Measurements from ENCODE around the gene GALNT9.

GALNT9 gene

GRCh38 chr12:132282031-132282949 lies 47.1 kb downstream of the GALNT9 start (continued):
- no peak for TF ChIP-seq CREB5 (CRISPR knock-in tag; IDR thresholded peaks at IDR 0.05; ENCODE audit: low read depth)
- no peak for TF ChIP-seq ZC3H10 (CRISPR knock-in tag; IDR thresholded peaks at IDR 0.05)

DNA sequence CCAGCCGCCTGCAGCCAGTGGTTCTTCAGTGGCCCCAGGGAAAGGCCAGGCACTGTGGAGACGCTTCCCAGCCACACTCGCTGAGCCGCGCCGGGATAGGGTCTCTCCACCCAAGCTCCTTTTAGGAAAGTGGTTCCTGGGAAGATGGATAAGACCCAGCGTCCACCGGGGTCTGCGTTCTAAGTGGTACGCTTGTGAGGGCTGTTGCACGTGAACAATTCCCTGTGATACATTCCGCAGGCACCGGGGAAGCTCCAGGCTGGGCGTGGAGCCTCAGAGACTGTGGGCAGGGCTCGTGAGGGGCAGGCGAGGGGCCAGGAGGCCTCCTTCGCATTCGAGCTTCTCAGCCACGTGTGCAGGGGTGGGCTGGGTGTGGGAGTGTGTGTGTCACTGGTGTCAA lies 48.4 kb downstream of the GALNT9 start:
- no peak for ATAC-seq
- TF ChIP-seq CSDC2 (CRISPR knock-in tag; IDR thresholded peaks at IDR 0.05) = no peak
- TF ChIP-seq PATZ1 (CRISPR knock-in tag; IDR thresholded peaks at IDR 0.05; ENCODE audit: borderline replicate concordance) = no peak
- TF ChIP-seq BACH2 (CRISPR knock-in tag; IDR thresholded peaks at IDR 0.05; ENCODE audit: borderline replicate concordance) = no peak
- no peak for TF ChIP-seq TSHZ2 (CRISPR knock-in tag; IDR thresholded peaks at IDR 0.05)
- TF ChIP-seq OSR1 (CRISPR knock-in tag; IDR thresholded peaks at IDR 0.05) = no peak
- no peak for TF ChIP-seq RARB (CRISPR knock-in tag; IDR thresholded peaks at IDR 0.05)
- no peak for TF ChIP-seq ZNF565 (CRISPR knock-in tag; conservative IDR thresholded peaks at IDR 0.05; ENCODE audit: low read depth)
- no peak for TF ChIP-seq TCF4 (CRISPR knock-in tag; IDR thresholded peaks at IDR 0.05; ENCODE audit: borderline replicate concordance)

- no peak for ATAC-seq
- TF ChIP-seq ZFP30 (CRISPR knock-in tag; IDR thresholded peaks at IDR 0.05) (no peak), OSR1 (CRISPR knock-in tag; IDR thresholded peaks at IDR 0.05) (no peak), PATZ1 (CRISPR knock-in tag; IDR thresholded peaks at IDR 0.05; ENCODE audit: borderline replicate concordance) (no peak), TSHZ2 (CRISPR knock-in tag; IDR thresholded peaks at IDR 0.05) (no peak), TOX (CRISPR knock-in tag; IDR thresholded peaks at IDR 0.05; ENCODE audit: borderline replicate concordance) (no peak), ZC3H10 (CRISPR knock-in tag; IDR thresholded peaks at IDR 0.05) (no peak), ZNF8 (CRISPR knock-in tag; IDR thresholded peaks at IDR 0.05) (no peak), ESRRG (CRISPR knock-in tag; IDR thresholded peaks at IDR 0.05) (no peak), ZFP3 (CRISPR knock-in tag; IDR thresholded peaks at IDR 0.05) (no peak), RARB (CRISPR knock-in tag; IDR thresholded peaks at IDR 0.05) (no peak), ZNF70 (CRISPR knock-in tag; IDR thresholded peaks at IDR 0.05) (no peak), BACH2 (CRISPR knock-in tag; IDR thresholded peaks at IDR 0.05; ENCODE audit: borderline replicate concordance) (no peak), ZNF565 (CRISPR knock-in tag; conservative IDR thresholded peaks at IDR 0.05; ENCODE audit: low read depth) (no peak), ARNTL (CRISPR knock-in tag; IDR thresholded peaks at IDR 0.05; ENCODE audit: borderline replicate concordance, low read depth) (no peak)
- TF ChIP-seq, protein P1, sequence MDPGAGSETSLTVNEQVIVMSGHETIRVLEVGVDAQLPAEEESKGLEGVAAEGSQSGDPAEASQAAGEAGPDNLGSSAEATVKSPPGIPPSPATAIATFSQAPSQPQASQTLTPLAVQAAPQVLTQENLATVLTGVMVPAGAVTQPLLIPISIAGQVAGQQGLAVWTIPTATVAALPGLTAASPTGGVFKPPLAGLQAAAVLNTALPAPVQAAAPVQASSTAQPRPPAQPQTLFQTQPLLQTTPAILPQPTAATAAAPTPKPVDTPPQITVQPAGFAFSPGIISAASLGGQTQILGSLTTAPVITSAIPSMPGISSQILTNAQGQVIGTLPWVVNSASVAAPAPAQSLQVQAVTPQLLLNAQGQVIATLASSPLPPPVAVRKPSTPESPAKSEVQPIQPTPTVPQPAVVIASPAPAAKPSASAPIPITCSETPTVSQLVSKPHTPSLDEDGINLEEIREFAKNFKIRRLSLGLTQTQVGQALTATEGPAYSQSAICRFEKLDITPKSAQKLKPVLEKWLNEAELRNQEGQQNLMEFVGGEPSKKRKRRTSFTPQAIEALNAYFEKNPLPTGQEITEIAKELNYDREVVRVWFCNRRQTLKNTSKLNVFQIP (CRISPR knock-in tag; IDR thresholded peaks at IDR 0.05; ENCODE audit: borderline replicate concordance, low read depth) = no peak
Measured at GRCh38 chr12:132280406-132280805, 49.0 kb downstream of the GALNT9 start.
